RWPE1 (cell line): ENCODE measurements around the gene CRMP1.
"Not testable (repeated sequence)": the region's sequence is repeated elsewhere in the genome, so short reads cannot be mapped to it uniquely, and the experiment has no call there.

Source experiments
- CTCF ChIA-PET: fragments of 350-600 bp; sonication (Branson Sonifier 250); formaldehyde crosslinking; extraction: SDS; loops from one replicate; lab custom pipeline; 2021; lab: Yijun Ruan, JAX
- POLR2A ChIA-PET: fragments of 400-600 bp; formaldehyde crosslinking; extraction: SDS; loops from one replicate; lab custom pipeline; 2020; ENCODE audit warnings: antibody characterized with exemption; ENCODE audit not compliant: low non-redundant PET; lab: Yijun Ruan, JAX
- DNase-seq: peaks from one replicate; pipeline ENCODE4 v3.0.0; 2012; ENCODE audit warnings: low spot score
- H3K27ac ChIP-seq: fragments of 450-650 bp; 2 replicates; pipeline ENCODE4 v1.5.1; 2017
- CTCF ChIP-seq: fragments of 450-650 bp; conservative IDR thresholded peaks from 2 replicates; pipeline ENCODE4 v1.5.1; 2017; ENCODE audit warnings: low read depth, mild to moderate bottlenecking

CRMP1 gene

GRCh38 chr4:5814421-5814820 lies 78.5 kb downstream of the CRMP1 start:
- ChIA-PET POLR2A (no interaction called here), CTCF (no interaction called here)
- H3K27ac ChIP-seq = no peak overlapping the region
- TF ChIP-seq CTCF = no peak
- DNase-seq = no peak

- CTCF ChIA-PET = interaction anchor here (1.6 kb wide), 1 partner anchor 10 kb away, joined by 4 read pairs; no protein-coding TSS in a partner anchor
- no peak overlapping the region for H3K27ac ChIP-seq
- DNase-seq = no peak
- POLR2A ChIA-PET = no interaction called here
- TF ChIP-seq CTCF = no peak
These were observed 79.0 kb downstream of the CRMP1 start for GRCh38 chr4:5813882-5814255.

GRCh38 chr4:5812506-5813229 lies 80.2 kb downstream of the CRMP1 start:
- no peak overlapping the region for H3K27ac ChIP-seq
- ChIA-PET POLR2A (no interaction called here), CTCF (interaction anchor here (0.6 to 1.6 kb wide), 4 partner anchors 11 to 1293 kb away, joined by 3 to 7 read pairs (median 4); no protein-coding TSS in a partner anchor)
- peak; percentile 78 for TF ChIP-seq CTCF
- peak; percentile 26 for DNase-seq

GRCh38 chr4:5812057-5812456 lies 80.8 kb downstream of the CRMP1 start:
- CTCF ChIA-PET = interaction anchor here (0.5 kb wide), 1 partner anchor 99 kb away, joined by 3 read pairs; no protein-coding TSS in a partner anchor
- H3K27ac ChIP-seq, POLR2A ChIA-PET, DNase-seq: not testable (repeated sequence)

GRCh38 chr4:5810770-5811430 lies 82.0 kb downstream of the CRMP1 start:
- CTCF ChIA-PET = interaction anchor here (0.6 kb wide), 1 partner anchor 766 kb away, joined by 6 read pairs; no protein-coding TSS in a partner anchor
- DNase-seq = no peak
- no peak for TF ChIP-seq CTCF
- no peak overlapping the region for H3K27ac ChIP-seq
- POLR2A ChIA-PET = no interaction called here

GRCh38 chr4:5810151-5810550 lies 82.7 kb downstream of the CRMP1 start:
- no peak overlapping the region for H3K27ac ChIP-seq
- ChIA-PET POLR2A (no interaction called here), CTCF (interaction anchor here (0.6 kb wide), 2 partner anchors 57 to 765 kb away, joined by 4 to 6 read pairs; no protein-coding TSS in a partner anchor)
- no peak for TF ChIP-seq CTCF
- DNase-seq = no peak
